PC-3 (cell line): ENCODE measurements around the gene ACAP3. TPM values are rescaled to one million over a fixed set of nuclear protein-coding genes. Genes with fewer than 3 reads are reported as not detected.

Experiments used
- ATAC-seq: fragments of 200-7000 bp; cut with Tn5 transposase; 2 replicates; pipeline ENCODE4 v1.9.1; 2020; ENCODE audit warnings: mild to moderate bottlenecking, moderate library complexity
- BruUV-seq: library from RNA; stranded (reverse); fragments of 400-500 nt; replicated peaks from 2 replicates; lab custom pipeline; 2021; lab: Mats Ljungman, UMichigan
- CTCF ChIA-PET: fragments of 300-600 bp; sonication (Branson Sonifier 250); formaldehyde crosslinking; loops from one replicate; lab custom pipeline; 2022; ENCODE audit warnings: antibody characterized with exemption; lab: Charles Lee
- POLR2A ChIA-PET: fragments of 300-600 bp; sonication (Branson Sonifier 250); formaldehyde crosslinking; loops from one replicate; lab custom pipeline; 2022; ENCODE audit warnings: antibody characterized with exemption; ENCODE audit not compliant: unreplicated experiment; lab: Charles Lee
- DNase-seq: peaks from one replicate; pipeline ENCODE4 v3.0.0-alpha.2; 2015
- H2AFZ ChIP-seq: fragments of 300-600 bp; sonication (generic); 2 replicates; pipeline ENCODE4 v1.6.0; 2016; ENCODE audit warnings: antibody characterized with exemption, low read length
- H3F3A ChIP-seq: fragments of 300-600 bp; sonication (generic); one replicate; pipeline ENCODE4 v1.6.0; 2017; ENCODE audit warnings: antibody characterized with exemption, low read length, control low read depth, mild to moderate bottlenecking; ENCODE audit not compliant: unreplicated experiment
- H3K27ac ChIP-seq: fragments of 300-600 bp; sonication (generic); 2 replicates; pipeline ENCODE4 v1.5.1; 2016; ENCODE audit warnings: mild to moderate bottlenecking, low read length
- H3K27me3 ChIP-seq: fragments of 300-600 bp; sonication (generic); 2 replicates; pipeline ENCODE4 v1.6.1; 2016; ENCODE audit warnings: low read length, mixed read lengths
- H3K36me3 ChIP-seq: fragments of 300-600 bp; sonication (generic); 2 replicates; pipeline ENCODE4 v1.6.1; 2016; ENCODE audit warnings: low read depth, mixed run types, low read length, mixed read lengths
- H3K4me1 ChIP-seq: fragments of 300-600 bp; sonication (generic); 2 replicates; pipeline ENCODE4 v1.5.1; 2016; ENCODE audit warnings: low read length; ENCODE audit not compliant: insufficient read depth
- H3K4me2 ChIP-seq: fragments of 300-600 bp; sonication (generic); 2 replicates; pipeline ENCODE4 v1.6.0; 2016; ENCODE audit warnings: low read length
- H3K4me3 ChIP-seq: fragments of 300-600 bp; sonication (generic); 2 replicates; pipeline ENCODE4 v1.5.1; 2016; ENCODE audit warnings: mild to moderate bottlenecking, low read length, mixed read lengths
- H3K79me2 ChIP-seq: fragments of 300-600 bp; sonication (generic); 2 replicates; pipeline ENCODE4 v1.6.1; 2017; ENCODE audit warnings: low read length, mixed read lengths
- H3K9ac ChIP-seq: fragments of 300-600 bp; sonication (generic); 2 replicates; pipeline ENCODE4 v1.6.0; 2016; ENCODE audit warnings: mild to moderate bottlenecking, low read length
- H3K9me2 ChIP-seq: fragments of 300-600 bp; sonication (generic); replicated peaks from 2 replicates; pipeline ENCODE4 v1.6.1; 2016; ENCODE audit warnings: mixed run types, low read length, mixed read lengths
- H3K9me3 ChIP-seq: fragments of 300-600 bp; sonication (generic); 2 replicates; pipeline ENCODE4 v1.6.1; 2016; ENCODE audit warnings: low read length, mixed read lengths
- H4K20me1 ChIP-seq: fragments of 300-600 bp; sonication (generic); 2 replicates; pipeline ENCODE4 v1.6.1; 2016; ENCODE audit warnings: low read length, mixed read lengths
- CTCF ChIP-seq: fragments of 300-600 bp; sonication (generic); conservative IDR thresholded peaks from 2 replicates; pipeline ENCODE4 v1.5.1; 2017; ENCODE audit warnings: antibody characterized with exemption, low read depth, mild to moderate bottlenecking, low read length
- EZH2 ChIP-seq: fragments of 300-600 bp; sonication (generic); IDR thresholded peaks from one replicate; pipeline ENCODE4 v1.6.1; 2017; ENCODE audit warnings: antibody characterized with exemption, mild to moderate bottlenecking, low read length; ENCODE audit not compliant: unreplicated experiment
- EZH2phosphoT487 ChIP-seq: fragments of 300-600 bp; sonication (generic); IDR thresholded peaks from 2 replicates; pipeline ENCODE4 v1.6.1; 2018; ENCODE audit warnings: mild to moderate bottlenecking, antibody characterized with exemption, low read length, borderline replicate concordance
- intact Hi-C: fragments of 100-400 bp; cut with micrococcal nuclease; formaldehyde crosslinking; loops from 2 replicates; pipeline ENCODE4 v1.9.0; 2023
- total RNA-seq: library from RNA; depleted of rRNA; stranded (reverse); fragments of >200 nt; gene quantifications from 2 replicates; pipeline ENCODE4 v1.2.3, GENCODE V29; 2014

ACAP3 gene
- total RNA-seq, 1 experiment from 2014 or later: 116 TPM

- H4K20me1 ChIP-seq: no peaks in the 10 kb centered on the region
- no peaks in the 10 kb centered on the region for H3K27me3 ChIP-seq
- H3K4me2 ChIP-seq: no peak overlapping the region
- H2AFZ ChIP-seq: no peak overlapping the region
- no peak overlapping the region for H3K27ac ChIP-seq
- no peak overlapping the region for H3K9ac ChIP-seq
- no peaks in the 10 kb centered on the region for H3K9me2 ChIP-seq
- ChIA-PET POLR2A (interaction anchor here (0.6 kb wide), 1 partner anchor 17 kb away, joined by 4 read pairs; no protein-coding TSS in a partner anchor), CTCF (no interaction called here)
- DNase-seq: no peak
- intact Hi-C loops: no loop called here
- no peak overlapping the region for H3K4me3 ChIP-seq
- H3K79me2 ChIP-seq: no peaks in the 10 kb centered on the region
- H3K9me3 ChIP-seq: no peaks in the 10 kb centered on the region
- no TSS peak for BruUV-seq
- H3K4me1 ChIP-seq: no peaks in the 10 kb centered on the region
- peak; percentile 9; the same call in 1 of the 2 replicates for ATAC-seq
- TF ChIP-seq EZH2: no peak
- TF ChIP-seq CTCF: 0 out of 2 replicates have a peak, but pooled peaks have one; percentile 5
- H3F3A ChIP-seq: no peaks in the 10 kb centered on the region
- no peaks in the 10 kb centered on the region; the same call in 1 of the 2 replicates for H3K36me3 ChIP-seq
These were observed 60.3 kb downstream of the ACAP3 start for GRCh38 chr1:1247341-1247913.

GRCh38 chr1:1246577-1247340 lies 61.0 kb downstream of the ACAP3 start, which contains the start of gene C1QTNF12:
C1QTNF12 (minus strand) TSS chr1:1246722; CDS start chr1:1246690, 32 bp downstream.
- Histone ChIP-seq H3K9me2 (no peaks in the 10 kb centered on the region), H3K4me1 (no peaks in the 10 kb centered on the region), H3K9me3 (no peaks in the 10 kb centered on the region), H3K4me2 (no peak within 1 kb of the TSS), H3K4me3 (no peak within 1 kb of the TSS), H3K27me3 (no peaks in the 10 kb centered on the region), H3K27ac (no peak within 1 kb of the TSS), H3K79me2 (no peaks in the 10 kb centered on the region), H3K36me3 (no peaks in the 10 kb centered on the region; the same call in 1 of the 2 replicates), H2AFZ (no peak within 1 kb of the TSS), H4K20me1 (no peaks in the 10 kb centered on the region), H3F3A (no peaks in the 10 kb centered on the region), H3K9ac (no peak within 1 kb of the TSS)
- DNase-seq (no peak), ATAC-seq (peak; percentile 28)
- ChIA-PET CTCF (no interaction called here), POLR2A (no interaction called here)
- intact Hi-C loops: no loop called here
- peak; percentile 33; the same call in 1 of the 2 replicates for TF ChIP-seq CTCF
- no peak for TF ChIP-seq EZH2
- TF ChIP-seq EZH2phosphoT487: no peak
- BruUV-seq: no TSS peak
